Ovary (tissue), 3 donors: ENCODE measurements around the gene FUT1.
"Not testable (repeated sequence)": the region's sequence is repeated elsewhere in the genome, so short reads cannot be mapped to it uniquely, and the experiment has no call there.

Experiments used
- CTCF ChIP-seq, 3 donors: fragments of 450-650 bp in 2 of 3; fragments of 200-600 bp in 1 of 3; IDR thresholded peaks; one replicate each; pipeline versions ENCODE4 v1.5.1 to v1.8.0; 2016 to 2022; ENCODE audit warnings: antibody characterized with exemption in 3 of 3, mild to moderate bottlenecking in 1 of 3
- EP300 ChIP-seq: sonication (generic); formaldehyde crosslinking; IDR thresholded peaks from one replicate; pipeline ENCODE4 v1.6.1; 2017; ENCODE audit warnings: antibody characterized with exemption
- POLR2A ChIP-seq: fragments of 450-650 bp; IDR thresholded peaks from one replicate; pipeline ENCODE4 v1.6.1; 2017; ENCODE audit warnings: antibody characterized with exemption, mild to moderate bottlenecking, moderate library complexity
- donor health status: DM: no; HTN: no; CAD: no.

- not testable (repeated sequence) for TF ChIP-seq CTCF (IDR thresholded peaks at IDR 0.05); POLR2A; EP300
Observed at GRCh38 chr19:48787331-48787730, 34.9 kb upstream of the FUT1 start.
